GM19099 (cell line): ENCODE measurements around the gene DLG5.

Experiments used
- POLR2A ChIP-seq: IDR thresholded peaks from 3 replicates; pipeline ENCODE4 v1.6.1; 2011; ENCODE audit warnings: low read depth; ENCODE audit not compliant: insufficient read length; ENCODE audit errors: extremely low read depth

DLG5 gene

GRCh38 chr10:77892021-77892739, 34.4 kb downstream of the DLG5 start:
- TF ChIP-seq POLR2A: no peak

DNA sequence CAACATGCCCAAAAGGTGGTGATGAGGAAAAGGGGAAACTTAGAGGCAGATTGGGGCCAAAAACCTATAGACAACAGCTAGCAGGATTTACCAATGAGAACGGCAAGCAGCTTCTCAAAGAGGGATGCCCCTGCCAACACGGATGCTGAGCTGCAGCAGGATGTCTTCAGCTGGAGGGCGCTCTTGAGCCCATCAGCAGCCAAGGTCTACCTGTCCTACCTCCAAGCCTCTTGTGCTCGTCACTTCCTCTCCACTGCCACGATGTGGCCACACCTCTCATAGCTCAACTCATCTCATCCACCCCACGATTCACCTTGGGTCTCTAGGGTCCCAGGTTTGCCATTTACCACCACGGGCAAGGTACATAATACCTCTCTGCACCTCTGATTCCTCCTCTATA, 36.5 kb downstream of the DLG5 start:
- no peak for TF ChIP-seq POLR2A

- no peak for TF ChIP-seq POLR2A
Observed at GRCh38 chr10:77889277-77889903, 37.2 kb downstream of the DLG5 start.

GRCh38 chr10:77888356-77888703, 38.2 kb downstream of the DLG5 start:
- no peak for TF ChIP-seq POLR2A

GRCh38 chr10:77887631-77888355, 38.8 kb downstream of the DLG5 start:
- no peak for TF ChIP-seq POLR2A

DNA sequence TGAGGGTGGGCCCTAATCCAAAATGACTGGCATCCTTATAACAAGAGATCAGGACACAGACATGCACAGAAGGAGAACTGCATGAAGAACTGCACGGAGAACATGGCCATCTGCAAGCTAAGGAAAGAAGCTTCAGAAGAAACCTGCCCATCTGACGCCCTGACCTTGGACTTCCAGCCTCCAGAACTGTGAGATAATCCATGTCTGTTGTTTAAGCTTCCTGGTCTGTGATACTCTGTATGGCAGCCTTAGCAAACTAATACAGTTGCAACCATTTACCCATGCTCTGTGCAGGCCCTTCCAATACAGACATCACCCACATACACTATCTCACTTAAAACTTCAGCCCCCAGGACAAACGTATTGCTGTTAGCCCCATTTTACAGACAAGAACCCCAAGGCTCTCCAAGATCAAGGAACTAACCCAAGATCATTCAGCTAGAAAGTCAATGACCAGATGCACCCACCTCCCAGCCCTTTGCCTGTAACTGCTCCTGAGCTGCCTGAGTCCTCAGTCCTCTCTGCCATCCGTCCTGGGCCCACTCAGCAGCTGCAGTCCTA, 39.7 kb downstream of the DLG5 start:
- TF ChIP-seq POLR2A: no peak

DNA sequence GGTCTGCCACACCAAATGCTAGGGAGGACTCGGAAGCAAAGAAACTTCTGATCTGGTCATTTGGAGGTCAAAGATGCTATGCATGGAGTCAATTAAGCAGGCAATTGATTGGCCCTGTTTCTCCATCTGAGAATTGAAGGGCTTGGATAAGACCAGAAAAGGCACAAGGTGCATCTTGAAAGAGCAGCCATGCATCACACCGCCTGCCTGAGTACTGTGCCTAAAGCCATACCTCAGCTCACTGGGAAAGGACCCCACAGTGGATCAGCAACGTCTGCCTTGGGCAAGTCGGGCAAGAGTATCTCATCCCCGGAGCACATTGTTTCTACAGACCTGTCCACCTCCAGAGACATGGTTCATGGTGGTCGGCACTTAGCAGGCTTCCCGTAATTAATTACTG, 42.4 kb downstream of the DLG5 start:
- no peak for TF ChIP-seq POLR2A

DNA sequence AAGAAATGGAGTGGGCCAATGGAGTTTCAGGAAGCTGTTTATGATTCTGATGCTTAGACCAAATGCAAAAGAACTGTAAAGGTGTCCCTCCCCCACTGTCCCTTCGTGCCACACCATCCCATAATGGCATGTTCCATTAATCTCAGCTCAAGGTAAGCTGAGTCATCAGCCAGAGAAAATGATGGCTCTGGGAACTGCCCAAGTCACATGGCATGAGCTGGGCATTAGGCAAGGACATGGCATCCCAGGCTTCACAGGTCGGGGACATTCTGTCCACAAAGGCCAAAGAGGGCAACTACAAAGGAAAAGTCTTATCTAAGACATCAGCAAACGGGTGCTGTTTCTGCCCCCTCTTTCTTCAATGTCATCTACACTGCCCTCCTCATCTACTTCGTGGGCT, 44.9 kb downstream of the DLG5 start:
- TF ChIP-seq POLR2A: no peak

DNA sequence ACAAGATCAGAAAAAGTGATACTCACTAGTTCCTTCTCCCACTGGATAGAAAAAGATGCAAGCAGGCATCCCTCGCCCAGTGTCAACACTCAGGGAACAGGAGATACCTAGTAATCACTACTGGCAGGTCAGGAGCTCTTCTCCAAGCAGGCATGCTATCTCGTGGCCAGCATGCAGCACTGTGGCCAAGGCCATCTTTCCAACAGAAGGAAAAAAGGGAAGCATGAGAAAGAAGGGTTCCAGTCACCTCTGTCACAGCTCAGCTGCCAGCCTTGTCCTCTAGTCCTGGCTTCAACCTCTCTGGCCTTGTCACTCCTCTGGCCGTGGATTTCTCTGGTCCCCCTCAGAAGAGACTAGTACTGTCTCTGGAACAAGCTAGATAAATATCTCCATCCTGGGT, 45.3 kb downstream of the DLG5 start:
- TF ChIP-seq POLR2A: no peak

DNA sequence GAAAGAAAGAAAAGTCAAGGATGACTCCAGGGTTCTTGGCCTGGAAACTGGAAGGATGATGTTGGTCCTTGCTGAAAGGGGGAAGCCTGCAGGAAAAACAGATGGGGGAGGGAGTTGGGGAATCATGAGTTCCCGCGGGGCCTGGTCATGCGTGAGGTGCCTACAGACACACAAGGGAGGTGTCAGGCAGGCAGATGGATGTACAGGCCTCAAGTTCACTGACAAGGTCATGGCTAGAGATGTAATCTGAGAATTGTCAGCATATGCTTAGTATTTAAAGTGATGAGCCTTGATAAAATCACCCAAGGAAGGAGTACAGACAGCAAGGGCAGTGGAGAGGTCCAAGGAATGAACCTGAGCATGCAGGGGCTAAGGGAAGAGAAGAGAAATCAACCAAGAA, 46.8 kb downstream of the DLG5 start:
- no peak for TF ChIP-seq POLR2A

GRCh38 chr10:77879065-77879464, 47.5 kb downstream of the DLG5 start:
- TF ChIP-seq POLR2A: no peak

GRCh38 chr10:77877441-77878344, 48.9 kb downstream of the DLG5 start:
- TF ChIP-seq POLR2A: no peak

GRCh38 chr10:77875730-77876129, 50.8 kb downstream of the DLG5 start:
- TF ChIP-seq POLR2A: no peak

DNA sequence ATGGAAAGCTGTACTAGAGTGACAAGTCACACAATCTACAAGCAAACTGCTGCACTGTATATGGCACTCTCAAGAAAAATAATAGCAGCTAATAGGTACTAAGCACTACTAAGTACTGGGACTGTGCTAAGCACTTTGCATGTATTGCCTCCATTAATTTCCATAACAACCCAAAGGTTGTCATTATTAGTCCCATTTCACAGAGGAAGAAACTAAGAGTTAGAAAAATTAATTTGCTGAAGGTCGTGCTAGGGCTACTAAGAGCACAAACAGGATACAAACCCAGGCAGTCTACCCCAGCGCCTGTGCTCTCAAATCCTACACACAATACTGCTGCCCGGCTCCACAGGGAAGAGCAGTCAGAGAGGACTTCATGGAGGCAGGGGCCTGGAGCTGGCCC, 51.7 kb downstream of the DLG5 start:
- TF ChIP-seq POLR2A: no peak

DNA sequence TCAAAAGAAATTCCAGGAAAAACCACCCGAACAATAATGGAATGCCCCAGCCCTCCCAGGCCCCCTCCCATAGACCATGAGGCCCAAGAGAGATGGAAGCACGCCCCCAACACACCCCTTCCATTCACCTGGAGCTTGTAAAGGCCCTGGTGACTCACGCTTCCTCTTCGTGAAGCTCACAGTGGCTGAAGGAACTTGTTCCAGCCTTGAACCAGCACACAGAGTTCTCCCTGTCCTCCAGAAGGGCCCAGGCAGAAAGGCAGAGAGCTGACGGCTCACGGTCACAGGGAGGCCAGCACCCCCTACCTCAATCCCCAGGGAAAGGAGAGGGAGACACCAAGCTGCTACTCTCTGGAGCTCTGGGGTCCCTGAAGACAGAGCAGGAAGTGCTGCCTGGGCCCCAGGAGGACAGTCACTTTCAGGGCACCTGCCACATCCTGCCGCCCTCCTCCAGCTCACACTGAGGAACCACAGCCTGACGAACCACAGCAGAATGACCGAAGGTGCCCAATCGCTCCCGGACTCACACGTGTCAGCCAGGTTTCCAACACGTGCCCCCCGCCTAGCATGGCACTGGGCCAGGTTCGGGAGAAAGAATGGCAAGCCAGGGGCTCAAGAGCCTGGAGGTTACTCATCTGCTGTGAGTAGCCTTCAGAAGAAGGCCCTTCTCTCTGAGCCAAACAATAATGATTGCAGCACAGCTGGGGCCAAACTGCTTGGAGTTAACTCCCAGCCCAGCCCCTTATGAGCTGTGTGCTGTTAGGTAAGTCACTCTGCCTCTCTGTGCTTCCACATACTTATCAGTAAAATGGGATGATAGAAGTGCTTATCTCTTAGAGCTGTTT, 52.8 kb downstream of the DLG5 start:
- peak; percentile 23 for TF ChIP-seq POLR2A
